Smooth muscle cell (in vitro differentiated cells): Measurements from ENCODE around the gene MAPK11. TPM values are rescaled to one million over a fixed set of nuclear protein-coding genes. Genes with fewer than 3 reads are reported as not detected.

ENCODE experiments used
- DNase-seq: peaks from one replicate; lab custom pipeline; 2025; ENCODE audit not compliant: unreplicated experiment; lab: John Stamatoyannopoulos, UW
- H2AFZ ChIP-seq: fragments of 200-600 bp; sonication (generic); 2 replicates; pipeline ENCODE4 v1.6.0; 2016; ENCODE audit warnings: antibody characterized with exemption, low read depth, mild to moderate bottlenecking
- H3F3A ChIP-seq: fragments of 200-600 bp; sonication (generic); 2 replicates; pipeline ENCODE4 v1.6.0; 2017; ENCODE audit warnings: antibody characterized with exemption, low read depth
- H3K27ac ChIP-seq: fragments of 200-600 bp; sonication (generic); 2 replicates; pipeline ENCODE4 v1.5.1; 2016; ENCODE audit warnings: low read depth, mild to moderate bottlenecking
- H3K27me3 ChIP-seq: fragments of 200-600 bp; sonication (generic); 2 replicates; pipeline ENCODE4 v1.6.1; 2016; ENCODE audit warnings: low read depth, mild to moderate bottlenecking
- H3K36me3 ChIP-seq: fragments of 200-600 bp; sonication (generic); 2 replicates; pipeline ENCODE4 v1.5.1; 2016; ENCODE audit warnings: low read depth
- H3K4me1 ChIP-seq: fragments of 200-600 bp; sonication (generic); 2 replicates; pipeline ENCODE4 v1.5.1; 2016; ENCODE audit warnings: low read depth
- H3K4me2 ChIP-seq: fragments of 200-600 bp; sonication (generic); 2 replicates; pipeline ENCODE4 v1.6.0; 2016; ENCODE audit warnings: mild to moderate bottlenecking
- H3K4me3 ChIP-seq: fragments of 200-600 bp; sonication (generic); 2 replicates; pipeline ENCODE4 v1.5.1; 2016; ENCODE audit warnings: mild to moderate bottlenecking
- H3K79me2 ChIP-seq: fragments of 200-600 bp; sonication (generic); 2 replicates; pipeline ENCODE4 v1.6.0; 2016; ENCODE audit warnings: low read depth, mild to moderate bottlenecking
- H3K9ac ChIP-seq: fragments of 200-600 bp; sonication (generic); 2 replicates; pipeline ENCODE4 v1.6.0; 2016; ENCODE audit warnings: low read depth
- H3K9me3 ChIP-seq: fragments of 200-600 bp; sonication (generic); replicated peaks from 2 replicates; pipeline ENCODE4 v1.5.1; 2016; ENCODE audit warnings: low read depth
- H4K20me1 ChIP-seq: fragments of 200-600 bp; sonication (generic); 2 replicates; pipeline ENCODE4 v1.6.0; 2016; ENCODE audit warnings: low read depth
- WGBS: methylation state at CpG from one replicate; pipeline ENCODE4 v1.1.7; 2016; ENCODE audit warnings: low lambda C conversion rate; 5-methylcytosine and 5-hydroxymethylcytosine counted together
- polyA plus RNA-seq: library from polyadenylated mRNA; unstranded; fragments of >200 nt; fragmentation: Nextera tagmentation; extraction: Ambion mirVana; gene quantifications from 2 replicates; pipeline ENCODE4 v1.2.1, GENCODE V29; 2016
- total RNA-seq: library from RNA; depleted of rRNA; stranded (reverse); fragments of >200 nt; gene quantifications from 2 replicates; pipeline ENCODE4 v1.2.3, GENCODE V29; 2014
- TF ChIP-seq, protein P1 (sequence below): fragments of 200-600 bp; sonication (generic); IDR thresholded peaks from 2 replicates; pipeline ENCODE4 v1.5.1; 2017; ENCODE audit warnings: borderline replicate concordance, mild to moderate bottlenecking, antibody characterized with exemption; ENCODE audit not compliant: insufficient read depth, poor library complexity, severe bottlenecking

MAPK11 gene
- total and polyA plus RNA-seq, 2 experiments from 2014 or later, result 0.65 to 4.2 TPM

DNA sequence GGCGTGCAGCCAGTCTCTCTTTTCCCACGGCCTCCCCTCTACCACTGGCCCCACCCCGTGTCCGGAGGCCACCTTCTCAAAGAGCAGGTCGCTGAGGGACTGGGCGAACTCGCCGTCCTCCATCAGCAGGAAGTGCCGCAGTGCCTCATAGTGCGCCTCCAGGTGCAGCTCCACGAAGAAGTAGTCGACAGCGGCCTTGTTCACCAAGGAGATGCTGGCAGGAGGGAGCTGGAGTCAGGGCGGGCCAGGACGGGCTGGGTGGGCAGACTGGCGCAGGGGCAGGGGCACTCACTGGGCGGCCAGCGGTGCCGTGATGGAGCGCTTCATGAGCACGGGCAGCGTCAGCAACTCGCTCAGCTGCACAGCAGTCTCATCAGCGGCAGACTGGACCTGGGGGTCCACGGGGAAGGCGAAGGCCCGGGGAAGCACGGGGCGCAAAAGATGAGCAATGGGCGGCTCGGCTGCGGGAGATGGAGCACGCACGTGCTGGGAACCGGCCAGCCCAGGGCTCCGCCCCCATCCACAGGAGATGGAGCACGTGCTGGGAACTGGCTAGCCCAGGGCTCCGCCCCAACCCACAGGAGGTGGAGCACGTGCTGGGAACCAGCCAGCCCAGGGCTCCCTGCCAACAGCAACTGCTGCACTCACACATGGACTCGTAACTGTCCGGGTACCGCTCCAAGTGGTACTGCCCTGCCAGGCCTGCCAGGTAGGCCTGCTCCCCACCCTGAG is 51.0 kb downstream of the MAPK11 start:
- H3K36me3 ChIP-seq, result no peaks in the 10 kb centered on the region
- DNase-seq, result no peak
- TF ChIP-seq, protein P1, sequence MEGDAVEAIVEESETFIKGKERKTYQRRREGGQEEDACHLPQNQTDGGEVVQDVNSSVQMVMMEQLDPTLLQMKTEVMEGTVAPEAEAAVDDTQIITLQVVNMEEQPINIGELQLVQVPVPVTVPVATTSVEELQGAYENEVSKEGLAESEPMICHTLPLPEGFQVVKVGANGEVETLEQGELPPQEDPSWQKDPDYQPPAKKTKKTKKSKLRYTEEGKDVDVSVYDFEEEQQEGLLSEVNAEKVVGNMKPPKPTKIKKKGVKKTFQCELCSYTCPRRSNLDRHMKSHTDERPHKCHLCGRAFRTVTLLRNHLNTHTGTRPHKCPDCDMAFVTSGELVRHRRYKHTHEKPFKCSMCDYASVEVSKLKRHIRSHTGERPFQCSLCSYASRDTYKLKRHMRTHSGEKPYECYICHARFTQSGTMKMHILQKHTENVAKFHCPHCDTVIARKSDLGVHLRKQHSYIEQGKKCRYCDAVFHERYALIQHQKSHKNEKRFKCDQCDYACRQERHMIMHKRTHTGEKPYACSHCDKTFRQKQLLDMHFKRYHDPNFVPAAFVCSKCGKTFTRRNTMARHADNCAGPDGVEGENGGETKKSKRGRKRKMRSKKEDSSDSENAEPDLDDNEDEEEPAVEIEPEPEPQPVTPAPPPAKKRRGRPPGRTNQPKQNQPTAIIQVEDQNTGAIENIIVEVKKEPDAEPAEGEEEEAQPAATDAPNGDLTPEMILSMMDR, result no peak

DNA sequence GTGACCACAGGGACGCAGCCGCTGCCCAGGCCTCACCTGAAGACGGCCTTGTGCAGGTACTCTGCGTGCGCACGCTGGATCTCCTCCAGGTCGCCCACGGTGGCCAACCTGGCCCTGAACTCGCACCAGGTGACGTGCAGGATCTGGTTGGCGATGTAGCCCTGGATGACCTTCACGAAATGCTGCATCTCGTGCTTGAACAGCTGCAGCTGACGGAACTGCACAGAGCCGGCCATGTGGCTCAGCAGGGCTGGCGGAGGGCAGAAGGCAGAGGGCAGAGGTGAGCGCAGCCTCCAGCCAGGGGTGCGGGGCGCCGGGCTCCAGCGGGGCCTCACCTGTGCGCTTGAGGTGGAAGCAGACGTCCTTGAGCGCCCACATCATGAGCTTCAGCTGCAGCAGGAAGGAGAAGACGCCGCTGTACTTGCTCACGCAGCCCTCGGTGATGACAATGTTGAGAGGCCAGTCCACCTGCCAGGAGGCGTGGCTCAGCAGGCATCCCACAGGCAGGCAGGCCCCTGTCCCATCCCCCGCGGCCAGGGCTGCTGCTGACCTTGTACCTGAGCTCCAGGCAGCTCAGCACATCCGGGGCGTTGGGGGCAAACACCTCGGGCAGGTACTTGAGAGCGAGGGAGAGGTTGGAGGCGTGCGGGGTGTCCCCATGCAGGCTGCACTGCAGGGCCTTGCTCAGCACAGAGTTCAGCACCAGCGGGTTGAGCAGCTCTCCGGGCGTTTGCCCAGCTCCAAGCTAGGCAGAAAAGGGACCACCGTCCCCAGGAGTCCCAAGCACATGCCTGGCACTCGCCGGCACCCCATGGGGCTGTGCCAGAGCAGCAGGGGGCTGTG is 51.8 kb downstream of the MAPK11 start:
- no peak overlapping the region for H2AFZ ChIP-seq
- no peaks in the 10 kb centered on the region for H3K27me3 ChIP-seq
- 98% methylated on average over 39 of the region's 43 CpGs for WGBS
- H3K4me1 ChIP-seq, result no peaks in the 10 kb centered on the region
- no peaks in the 10 kb centered on the region for H3K36me3 ChIP-seq
- DNase-seq, result no peak
- H4K20me1 ChIP-seq, result peaks cover 56% of the 10 kb centered on the region
- H3K4me3 ChIP-seq, result no peak overlapping the region
- peaks cover 11% of the 10 kb centered on the region for H3K79me2 ChIP-seq
- no peaks in the 10 kb centered on the region for H3F3A ChIP-seq
- H3K9ac ChIP-seq, result no peak overlapping the region
- H3K9me3 ChIP-seq, result no peaks in the 10 kb centered on the region
- no peak overlapping the region for H3K4me2 ChIP-seq
- H3K27ac ChIP-seq, result no peak overlapping the region
- TF ChIP-seq, protein P1, result no peak

More for the DNA sequence above, 51.0 kb downstream of the MAPK11 start:
- no peak overlapping the region for H3K4me3 ChIP-seq
- peaks cover 3% of the 10 kb centered on the region for H3K79me2 ChIP-seq
- no peaks in the 10 kb centered on the region for H3K4me1 ChIP-seq
- no peak overlapping the region for H2AFZ ChIP-seq
- whole genome bisulfite sequencing, result 92% methylated on average over 38 of the region's 42 CpGs
- H3K9ac ChIP-seq, result no peak overlapping the region
- H3K27me3 ChIP-seq, result no peaks in the 10 kb centered on the region
- H4K20me1 ChIP-seq, result peaks cover 48% of the 10 kb centered on the region
- H3K27ac ChIP-seq, result no peak overlapping the region
- H3K4me2 ChIP-seq, result no peak overlapping the region
- no peaks in the 10 kb centered on the region for H3F3A ChIP-seq
- H3K9me3 ChIP-seq, result no peaks in the 10 kb centered on the region

- H3K9me3 ChIP-seq, result no peaks in the 10 kb centered on the region
- peaks cover 63% of the 10 kb centered on the region for H4K20me1 ChIP-seq
- no peaks in the 10 kb centered on the region for H3K4me1 ChIP-seq
- no peak for DNase-seq
- no peak overlapping the region for H3K4me2 ChIP-seq
- peaks cover 18% of the 10 kb centered on the region for H3K79me2 ChIP-seq
- no peaks in the 10 kb centered on the region for H3K27me3 ChIP-seq
- TF ChIP-seq, protein P1, result no peak
- no peak overlapping the region for H3K4me3 ChIP-seq
- no peak overlapping the region for H3K9ac ChIP-seq
- WGBS, result 94% methylated on average over 21 of the region's 21 CpGs
- H3K36me3 ChIP-seq, result no peaks in the 10 kb centered on the region
- H3F3A ChIP-seq, result no peaks in the 10 kb centered on the region
- H3K27ac ChIP-seq, result no peak overlapping the region
- no peak overlapping the region for H2AFZ ChIP-seq
Measured at GRCh38 chr22:50217543-50218152, 52.5 kb downstream of the MAPK11 start.
